Memory B cell (primary cell): ENCODE measurements around the gene CDH12.
"Not testable (repeated sequence)": the region's sequence is repeated elsewhere in the genome, so short reads cannot be mapped to it uniquely, and the experiment has no call there.

Experiments used
- ATAC-seq: fragments of 150-1000 bp; cut with Tn5 transposase; 2 replicates; pipeline ENCODE4 v1.10.0; 2021; ENCODE audit warnings: low read depth, mild to moderate bottlenecking, moderate library complexity
- DNase-seq, 2 donors: peaks; one replicate each; pipeline ENCODE4 v3.0.0; 2022; ENCODE audit warnings: low spot score in 2 of 2
- H3K27ac Mint-ChIP-seq: one replicate; pipeline ENCODE4 v1.8.0; 2022; ENCODE audit warnings: mild to moderate bottlenecking, moderate library complexity, mixed read lengths
- H3K27me3 Mint-ChIP-seq: one replicate; pipeline ENCODE4 v1.8.0; 2022; ENCODE audit warnings: mixed read lengths
- H3K36me3 Mint-ChIP-seq: one replicate; pipeline ENCODE4 v1.8.0; 2022; ENCODE audit warnings: mild to moderate bottlenecking, mixed read lengths
- H3K4me1 Mint-ChIP-seq: one replicate; pipeline ENCODE4 v1.8.0; 2022; ENCODE audit warnings: mixed read lengths
- H3K4me3 Mint-ChIP-seq: one replicate; pipeline ENCODE4 v1.8.0; 2022; ENCODE audit warnings: mild to moderate bottlenecking, moderate library complexity, mixed read lengths
- H3K9me3 Mint-ChIP-seq: one replicate; pipeline ENCODE4 v1.8.0; 2022; ENCODE audit warnings: mixed read lengths

Gene CDH12

DNA sequence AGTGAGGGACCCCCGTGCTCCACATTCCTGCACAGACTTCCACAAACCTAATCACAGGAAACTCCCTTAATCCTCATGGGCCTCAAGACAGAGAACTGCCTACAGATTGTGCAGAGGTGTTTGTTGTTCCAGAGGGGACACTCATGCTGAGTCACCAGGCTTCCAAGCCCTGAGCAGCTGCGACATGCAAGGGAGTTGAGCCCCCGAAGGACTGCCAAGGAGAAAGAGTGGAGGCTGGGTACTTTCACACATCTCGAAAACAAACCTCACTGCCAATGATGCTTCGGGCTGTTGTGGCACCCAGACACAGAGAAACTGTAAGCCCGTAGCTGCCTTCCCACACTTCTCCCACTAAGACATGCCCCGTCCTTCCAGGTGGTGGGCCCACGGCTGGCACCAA lies 480.8 kb downstream of the CDH12 start:
- Mint-ChIP-seq H3K9me3 (peaks cover 9% of the 10 kb centered on the region), H3K4me1 (no peaks in the 10 kb centered on the region), H3K36me3 (no peaks in the 10 kb centered on the region), H3K4me3 (no peak overlapping the region), H3K27ac (no peak overlapping the region), H3K27me3 (no peaks in the 10 kb centered on the region)
- ATAC-seq (no peak), DNase-seq (no peak)

DNA sequence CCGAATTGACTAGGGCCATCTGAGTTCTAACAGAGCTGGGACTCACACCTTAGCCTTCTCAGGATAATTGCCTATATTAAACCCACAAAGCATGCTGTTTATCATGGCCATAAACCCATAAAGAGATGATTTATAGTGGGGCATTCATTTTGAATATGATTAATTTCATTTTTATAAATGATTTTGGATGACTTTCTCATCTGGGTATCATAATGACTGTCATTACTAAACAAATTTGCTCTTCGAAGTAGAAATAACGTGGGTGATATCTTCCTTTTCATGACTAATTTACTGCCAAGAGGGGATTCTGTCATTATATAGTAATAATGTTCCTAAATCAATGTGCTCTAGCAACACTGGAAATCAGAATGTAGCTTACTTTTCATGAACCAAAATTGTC lies 498.2 kb downstream of the CDH12 start:
- DNase-seq (no peak), ATAC-seq (no peak)
- Mint-ChIP-seq H3K9me3 (no peaks in the 10 kb centered on the region), H3K36me3 (no peaks in the 10 kb centered on the region), H3K4me1 (no peaks in the 10 kb centered on the region), H3K27me3 (no peaks in the 10 kb centered on the region), H3K27ac (no peak overlapping the region), H3K4me3 (no peak overlapping the region)

DNA sequence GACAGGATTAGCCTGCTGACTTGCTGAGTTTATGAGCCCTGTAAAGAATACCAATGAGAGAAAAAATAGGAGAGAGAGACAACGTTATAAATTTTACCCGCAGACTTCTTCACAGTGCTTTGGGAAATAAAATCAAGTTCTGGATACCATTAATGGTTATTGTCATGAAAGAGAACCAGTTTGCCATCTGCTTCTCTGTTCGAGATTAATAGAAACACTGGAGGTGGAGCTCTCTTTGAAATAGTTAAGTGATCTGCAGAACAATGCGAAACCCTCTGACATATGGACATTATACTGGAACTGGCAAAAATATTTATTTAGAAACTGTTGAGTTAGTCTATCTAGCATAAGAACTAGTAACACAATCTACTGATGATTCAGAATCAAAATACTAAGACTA lies 500.7 kb downstream of the CDH12 start:
- Mint-ChIP-seq H3K4me1 (no peaks in the 10 kb centered on the region), H3K27me3 (no peaks in the 10 kb centered on the region), H3K36me3 (no peaks in the 10 kb centered on the region), H3K9me3 (no peaks in the 10 kb centered on the region), H3K4me3 (no peak overlapping the region), H3K27ac (no peak overlapping the region)
- ATAC-seq (no peak), DNase-seq (no peak)

DNA sequence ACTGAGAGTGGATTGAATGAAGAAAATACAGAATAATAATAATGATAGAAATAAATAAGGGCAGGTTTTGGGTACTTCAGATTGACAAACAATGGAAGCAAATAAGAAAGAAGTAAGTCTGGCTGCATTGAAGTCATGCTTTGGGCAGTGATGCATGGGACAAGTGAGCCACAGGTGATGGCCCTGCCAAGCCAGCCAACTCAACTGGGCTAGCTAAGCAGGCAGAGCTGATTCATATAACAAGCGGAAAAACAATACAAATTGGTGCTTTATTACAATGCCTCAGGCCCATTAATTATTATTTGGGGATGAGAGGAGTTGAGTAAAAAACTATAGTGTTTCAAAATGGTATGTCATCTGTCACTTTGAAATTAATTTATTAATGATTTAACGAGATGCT lies 502.0 kb downstream of the CDH12 start:
- H3K27ac Mint-ChIP-seq, result no peak overlapping the region
- ATAC-seq (no peak), DNase-seq (no peak)
- H3K4me3 Mint-ChIP-seq, result no peak overlapping the region
- H3K36me3 Mint-ChIP-seq, result no peaks in the 10 kb centered on the region
- no peaks in the 10 kb centered on the region for H3K9me3 Mint-ChIP-seq
- H3K27me3 Mint-ChIP-seq, result no peaks in the 10 kb centered on the region
- H3K4me1 Mint-ChIP-seq, result no peaks in the 10 kb centered on the region

DNA sequence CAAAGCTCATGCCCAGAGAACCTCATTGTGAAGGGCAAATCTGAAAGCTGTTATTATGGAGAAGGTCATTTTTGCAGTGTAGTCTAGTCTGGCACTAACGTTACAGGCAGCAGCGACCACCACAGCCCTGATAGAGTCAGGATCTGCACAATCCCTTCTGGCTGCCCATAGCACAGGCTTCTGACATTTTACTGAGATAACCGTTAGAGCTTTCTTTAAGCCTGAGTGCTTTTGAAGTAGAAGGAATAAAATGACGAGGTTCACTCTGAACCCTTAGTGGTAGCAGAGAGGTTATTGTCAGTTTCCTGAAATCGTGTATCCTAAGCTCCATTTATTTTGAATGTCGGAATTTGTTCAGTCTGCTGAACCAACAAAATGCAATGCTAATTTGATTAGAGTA lies 505.1 kb downstream of the CDH12 start:
- Mint-ChIP-seq H3K27ac (no peak overlapping the region), H3K4me3 (no peak overlapping the region), H3K27me3 (no peaks in the 10 kb centered on the region), H3K4me1 (no peaks in the 10 kb centered on the region), H3K36me3 (no peaks in the 10 kb centered on the region), H3K9me3 (no peaks in the 10 kb centered on the region)
- ATAC-seq, result no peak
- DNase-seq, result no peak

DNA sequence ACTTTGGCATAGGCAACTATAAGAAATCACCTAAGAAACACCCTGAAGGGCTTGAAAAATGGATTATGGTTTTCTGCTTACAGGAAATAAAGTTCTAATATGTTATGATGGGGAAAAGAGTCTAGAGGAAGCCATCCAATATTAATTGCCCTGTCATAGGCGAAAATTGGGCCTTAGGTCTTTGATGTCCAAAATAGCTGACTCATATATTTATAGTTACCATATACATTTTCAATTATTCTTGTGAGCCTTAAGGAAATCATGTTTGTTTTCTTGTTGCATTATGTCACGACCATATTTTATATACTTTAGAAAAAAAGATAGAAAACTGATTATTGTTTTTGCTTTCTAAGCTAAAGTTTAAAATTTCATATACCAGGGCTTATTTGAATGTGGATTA lies 509.1 kb downstream of the CDH12 start:
- Mint-ChIP-seq H3K4me3 (no peak overlapping the region), H3K9me3 (peaks cover 1% of the 10 kb centered on the region), H3K27ac (no peak overlapping the region), H3K27me3 (no peaks in the 10 kb centered on the region), H3K4me1 (no peaks in the 10 kb centered on the region), H3K36me3 (no peaks in the 10 kb centered on the region)
- no peak for ATAC-seq
- DNase-seq, result no peak

DNA sequence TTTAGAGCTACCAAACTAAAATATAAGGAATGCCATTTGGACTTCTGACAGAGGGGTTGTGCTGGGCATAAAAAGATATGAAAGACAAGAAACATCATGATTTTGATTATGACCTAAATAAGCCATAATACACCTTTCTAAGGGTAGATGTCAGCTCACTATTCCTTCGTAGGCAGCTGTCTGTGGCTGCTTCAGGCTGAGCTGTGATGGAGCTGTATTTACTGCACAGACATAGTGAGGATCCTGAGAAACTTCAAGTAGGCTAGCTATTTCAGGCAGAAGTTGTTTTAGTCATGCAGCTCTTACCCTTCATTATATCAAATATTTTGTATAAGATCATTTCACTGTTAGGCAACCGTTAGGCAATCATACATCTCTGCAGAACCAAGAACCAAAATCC lies 511.7 kb downstream of the CDH12 start:
- Mint-ChIP-seq H3K4me1 (no peaks in the 10 kb centered on the region), H3K36me3 (no peaks in the 10 kb centered on the region), H3K27ac (no peak overlapping the region), H3K27me3 (no peaks in the 10 kb centered on the region), H3K4me3 (no peak overlapping the region), H3K9me3 (peaks cover 5% of the 10 kb centered on the region)
- DNase-seq, result no peak
- no peak for ATAC-seq

DNA sequence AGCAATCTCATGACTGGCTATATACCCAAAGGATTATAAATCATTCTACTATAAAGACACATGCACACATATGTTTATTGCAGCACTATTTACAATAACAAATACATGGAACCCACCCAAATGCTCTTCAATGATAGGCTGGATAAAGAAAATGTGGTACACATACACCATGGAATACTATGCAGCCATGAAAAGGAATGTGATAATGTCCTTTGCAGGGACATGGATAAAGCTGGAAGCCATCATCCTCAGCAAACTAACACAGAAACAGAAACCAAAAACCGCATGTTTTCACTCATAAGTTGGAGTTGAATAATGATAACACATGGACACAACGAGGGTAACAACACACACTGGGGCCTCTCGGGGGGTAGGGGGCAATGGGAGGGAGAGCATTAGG lies 520.2 kb downstream of the CDH12 start:
- not testable (repeated sequence) for H3K27me3 Mint-ChIP-seq, ATAC-seq, H3K27ac Mint-ChIP-seq, H3K4me1 Mint-ChIP-seq, H3K4me3 Mint-ChIP-seq, H3K36me3 Mint-ChIP-seq, DNase-seq
- peaks cover 12% of the 10 kb centered on the region for H3K9me3 Mint-ChIP-seq

DNA sequence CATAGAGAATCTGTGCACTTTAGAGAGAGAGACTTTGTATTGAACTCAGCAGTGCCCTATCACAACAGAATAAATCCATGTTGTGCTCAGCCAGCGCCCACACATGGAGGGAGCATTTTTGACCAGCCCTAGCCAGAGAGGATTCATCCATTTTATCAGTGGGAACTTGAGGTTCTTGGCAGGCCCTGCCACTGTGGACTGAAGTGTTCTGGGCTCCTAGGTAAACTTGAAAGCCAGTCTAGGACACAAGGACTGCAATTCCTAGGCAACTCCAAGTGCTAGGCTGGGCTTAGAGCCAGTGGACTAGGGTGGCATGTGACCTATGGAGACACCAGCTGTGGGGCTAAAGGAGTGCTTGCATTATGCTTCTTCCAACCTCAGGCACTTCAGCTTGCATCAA lies 523.5 kb downstream of the CDH12 start:
- DNase-seq, result no peak
- Mint-ChIP-seq H3K4me3 (no peak overlapping the region), H3K27me3 (no peaks in the 10 kb centered on the region), H3K4me1 (no peaks in the 10 kb centered on the region), H3K27ac (no peak overlapping the region), H3K36me3 (no peaks in the 10 kb centered on the region), H3K9me3 (peaks cover 1% of the 10 kb centered on the region)
- no peak for ATAC-seq

DNA sequence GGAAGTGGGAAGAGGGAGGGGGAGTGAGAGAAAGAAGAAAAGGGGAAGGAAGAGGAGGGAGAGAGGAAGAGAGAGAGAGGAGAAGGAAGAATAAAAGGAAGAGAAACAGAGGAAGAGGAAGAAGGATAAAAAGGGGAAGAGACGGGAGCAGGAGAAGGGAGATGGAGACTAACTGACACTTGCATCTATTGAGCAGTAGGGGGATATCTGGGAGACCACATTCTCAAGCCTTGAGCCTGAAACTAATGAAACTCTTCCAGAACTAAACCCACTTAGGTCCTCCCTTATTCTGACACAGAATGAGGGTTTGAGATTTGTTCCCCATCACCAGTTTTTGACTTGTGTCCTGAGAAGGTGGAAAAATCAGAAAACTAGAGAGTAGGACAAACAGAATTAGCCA lies 533.3 kb downstream of the CDH12 start:
- DNase-seq (no peak), ATAC-seq (no peak)
- Mint-ChIP-seq H3K4me3 (no peak overlapping the region), H3K4me1 (no peaks in the 10 kb centered on the region), H3K36me3 (no peaks in the 10 kb centered on the region), H3K27ac (no peak overlapping the region), H3K9me3 (peaks cover 4% of the 10 kb centered on the region), H3K27me3 (no peaks in the 10 kb centered on the region)

DNA sequence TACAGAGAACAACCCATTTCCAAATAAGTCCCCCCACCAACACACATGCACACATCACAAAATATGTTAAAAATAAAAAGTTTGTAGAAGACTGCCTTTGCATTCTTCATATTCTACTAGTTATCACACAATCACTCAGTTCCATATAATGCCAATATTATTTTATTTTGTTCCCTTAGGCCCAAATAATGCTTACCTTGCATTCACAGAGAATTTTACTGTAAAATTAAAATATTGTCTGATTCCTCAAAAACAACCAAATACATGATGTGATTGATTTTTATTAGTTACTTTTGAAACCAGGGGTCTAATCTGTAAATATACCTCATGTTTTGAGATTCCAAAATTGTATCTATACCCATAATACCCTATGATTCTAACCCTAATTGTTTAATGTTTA lies 536.9 kb downstream of the CDH12 start:
- ATAC-seq (no peak), DNase-seq (no peak)
- no peaks in the 10 kb centered on the region for H3K36me3 Mint-ChIP-seq

DNA sequence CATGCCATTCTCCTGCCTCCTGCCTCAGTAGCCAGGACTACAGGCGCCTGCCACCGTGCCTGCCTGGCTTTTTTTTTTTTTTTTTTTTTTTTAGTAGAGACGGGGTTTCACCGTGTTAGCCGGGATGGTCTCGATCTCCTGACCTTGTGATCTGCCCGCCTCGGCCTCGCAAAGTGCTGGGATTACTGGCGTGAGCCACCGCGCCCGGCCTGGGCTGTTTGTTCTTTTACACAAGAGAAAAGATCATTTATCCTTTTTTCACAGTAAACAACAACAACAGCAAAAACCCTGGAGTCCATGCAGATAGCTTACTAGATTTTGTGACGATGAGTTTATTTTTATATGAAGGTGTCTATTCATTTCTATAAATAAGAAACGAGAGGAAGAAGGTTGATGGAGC lies 538.1 kb downstream of the CDH12 start:
- ATAC-seq, H3K4me1 Mint-ChIP-seq, H3K9me3 Mint-ChIP-seq, H3K4me3 Mint-ChIP-seq, H3K36me3 Mint-ChIP-seq, H3K27ac Mint-ChIP-seq, H3K27me3 Mint-ChIP-seq, DNase-seq: not testable (repeated sequence)

More for the DNA sequence above, 536.9 kb downstream of the CDH12 start:
- Mint-ChIP-seq H3K9me3 (peaks cover 6% of the 10 kb centered on the region), H3K4me3 (no peak overlapping the region), H3K4me1 (no peaks in the 10 kb centered on the region), H3K27ac (no peak overlapping the region), H3K27me3 (no peaks in the 10 kb centered on the region)

DNA sequence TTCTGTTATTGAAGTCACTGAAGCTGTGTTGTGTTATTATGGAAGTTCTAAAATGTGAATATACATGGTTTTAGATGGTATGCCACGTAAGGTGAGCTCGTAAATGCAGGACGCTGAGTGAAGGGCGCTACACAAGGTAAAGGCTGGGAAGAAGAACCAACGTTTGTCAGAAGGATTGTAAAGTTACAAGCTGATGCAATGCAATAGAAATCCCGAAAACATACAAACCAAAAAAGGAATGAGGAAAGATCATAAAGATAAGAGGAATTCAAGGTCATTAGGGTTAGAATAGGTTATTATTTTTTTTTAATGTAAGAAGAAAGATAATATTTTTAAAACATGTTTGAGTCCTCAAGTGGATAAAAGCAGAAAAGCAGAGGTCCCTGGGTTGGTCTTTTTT lies 538.6 kb downstream of the CDH12 start:
- no peaks in the 10 kb centered on the region for H3K4me1 Mint-ChIP-seq
- DNase-seq (no peak), ATAC-seq (no peak)
- no peaks in the 10 kb centered on the region for H3K36me3 Mint-ChIP-seq
- no peak overlapping the region for H3K27ac Mint-ChIP-seq
- no peaks in the 10 kb centered on the region for H3K27me3 Mint-ChIP-seq
- H3K4me3 Mint-ChIP-seq, result no peak overlapping the region
- peaks cover 4% of the 10 kb centered on the region for H3K9me3 Mint-ChIP-seq

DNA sequence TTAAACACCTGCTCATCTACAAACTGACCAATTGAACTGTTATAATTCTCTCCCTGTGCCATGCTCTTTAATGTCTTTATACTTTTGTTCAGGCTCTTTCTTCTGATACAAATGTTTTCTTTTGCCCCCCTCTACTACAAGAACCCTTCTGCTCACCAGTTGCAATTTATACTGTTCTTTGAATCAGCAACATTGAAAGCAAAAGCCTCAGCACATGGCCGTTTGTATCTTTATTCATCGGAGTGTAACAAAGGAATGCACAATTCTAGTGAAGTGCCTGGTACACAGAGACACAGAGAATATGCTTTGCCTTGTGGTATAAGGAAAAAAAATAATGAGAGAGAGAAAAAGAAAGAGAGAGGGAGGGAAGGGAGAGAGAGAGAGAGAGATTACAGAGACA lies 547.1 kb downstream of the CDH12 start:
- Mint-ChIP-seq H3K4me3 (no peak overlapping the region), H3K9me3 (peaks cover 1% of the 10 kb centered on the region), H3K27ac (no peak overlapping the region), H3K27me3 (no peaks in the 10 kb centered on the region), H3K4me1 (no peaks in the 10 kb centered on the region), H3K36me3 (no peaks in the 10 kb centered on the region)
- ATAC-seq, result no peak
- no peak for DNase-seq

DNA sequence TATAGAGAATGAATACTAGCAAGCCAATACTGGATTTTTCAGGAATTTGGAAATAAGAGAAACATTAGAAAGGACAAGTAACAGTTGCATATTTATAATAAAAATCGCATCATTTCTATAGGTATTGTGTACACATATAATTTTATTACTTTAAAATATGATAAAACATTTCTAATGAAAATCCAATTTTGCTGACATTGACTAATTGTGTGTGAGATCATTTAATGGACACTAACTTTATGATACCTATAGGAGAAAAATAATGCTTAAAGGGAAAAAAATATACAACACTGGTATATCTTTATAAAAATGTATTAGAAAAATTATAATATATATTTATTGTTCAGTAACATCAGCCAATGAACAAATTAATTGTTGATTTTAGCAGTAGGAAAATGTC lies 557.3 kb downstream of the CDH12 start:
- ATAC-seq (no peak), DNase-seq (no peak)
- Mint-ChIP-seq H3K27me3 (no peaks in the 10 kb centered on the region), H3K4me1 (no peaks in the 10 kb centered on the region), H3K36me3 (no peaks in the 10 kb centered on the region), H3K9me3 (peaks cover 8% of the 10 kb centered on the region), H3K27ac (no peak overlapping the region), H3K4me3 (no peak overlapping the region)

DNA sequence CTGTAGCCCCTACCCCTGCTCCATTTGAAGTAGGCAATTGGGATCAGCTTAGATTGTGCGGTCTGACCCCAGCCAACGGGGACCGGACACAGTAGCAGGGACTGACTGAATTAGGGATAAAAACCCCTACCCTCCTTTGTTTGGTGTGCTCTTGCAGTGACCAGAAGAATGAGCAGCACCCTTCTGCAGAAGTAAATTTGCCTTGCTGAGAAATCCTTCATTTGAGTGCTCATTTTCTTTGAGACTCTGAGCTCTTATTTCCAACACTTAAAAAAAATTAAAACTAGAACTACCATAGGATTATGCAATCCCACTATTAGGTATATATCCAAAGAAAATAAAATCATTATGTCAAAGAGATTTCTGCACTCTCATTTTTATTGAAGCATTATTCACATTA lies 560.0 kb downstream of the CDH12 start:
- peaks cover 9% of the 10 kb centered on the region for H3K9me3 Mint-ChIP-seq
- no peak overlapping the region for H3K27ac Mint-ChIP-seq
- H3K27me3 Mint-ChIP-seq, result no peaks in the 10 kb centered on the region
- ATAC-seq (no peak), DNase-seq (no peak)
- H3K4me3 Mint-ChIP-seq, result no peak overlapping the region
- H3K36me3 Mint-ChIP-seq, result no peaks in the 10 kb centered on the region
- H3K4me1 Mint-ChIP-seq, result no peaks in the 10 kb centered on the region
